ENCODE measurements around the gene GUCY1A2. TPM values are rescaled to one million over a fixed set of nuclear protein-coding genes. Genes with fewer than 3 reads are reported as not detected.

GUCY1A2 gene
- total RNA-seq, 1 experiment from 2014 or later: 0.55 TPM

GRCh38 chr11:106904826-106905225 lies 113.5 kb downstream of the GUCY1A2 start:
- Histone ChIP-seq H3K23ac (ENCODE audit: insufficient read length, low read depth, low read length) (no peak overlapping the region), H3T11ph (ENCODE audit: low read length) (no peak overlapping the region), H3K79me2 (ENCODE audit: insufficient read depth, low read length) (no peaks in the 10 kb centered on the region), H2BK15ac (ENCODE audit: low read depth, low read length) (no peak overlapping the region), H3K27me3 (ENCODE audit: insufficient read depth, low read length) (no peaks in the 10 kb centered on the region), H3K4ac (ENCODE audit: low read depth, low read length) (no peak overlapping the region), H4K20me1 (ENCODE audit: control insufficient read depth, insufficient read depth, insufficient read length) (no peaks in the 10 kb centered on the region), H3K14ac (ENCODE audit: insufficient read depth, low read length) (no peak overlapping the region), H3K23me2 (ENCODE audit: insufficient read length, low read depth, low read length, poor library complexity, severe bottlenecking) (no peaks in the 10 kb centered on the region), H3K27ac (ENCODE audit: insufficient read length, low read depth, low read length) (no peak overlapping the region), H2BK5ac (ENCODE audit: insufficient read length, low read length) (no peak overlapping the region), H4K8ac (replicated peaks; ENCODE audit: insufficient read length, low read depth, low read length) (no peak overlapping the region), H2BK120ac (ENCODE audit: low read depth, low read length, poor library complexity, severe bottlenecking) (no peak overlapping the region), H3K79me1 (ENCODE audit: insufficient read depth, low read depth, low read length, poor library complexity, severe bottlenecking) (no peaks in the 10 kb centered on the region), H4K91ac (ENCODE audit: insufficient read length, low read depth, low read length) (no peak overlapping the region), H2BK12ac (ENCODE audit: insufficient read length, low read depth, low read length) (no peak overlapping the region), H2AK5ac (ENCODE audit: insufficient read length, low read length) (no peak overlapping the region), H3K9me3 (ENCODE audit: control insufficient read depth, low read depth, low read length) (no peaks in the 10 kb centered on the region), H3K4me2 (ENCODE audit: insufficient read depth, insufficient read length, low read length) (no peak overlapping the region), H3K56ac (ENCODE audit: insufficient read length, low read depth, low read length) (no peak overlapping the region), H4K5ac (ENCODE audit: insufficient read length, low read depth, low read length) (no peak overlapping the region), H3K4me1 (ENCODE audit: insufficient read depth, low read length) (no peaks in the 10 kb centered on the region), H3K9ac (ENCODE audit: extremely low read depth, insufficient read length, low read length) (no peak overlapping the region), H2BK20ac (ENCODE audit: low read depth, low read length, poor library complexity, severe bottlenecking) (no peak overlapping the region), H2AFZ (ENCODE audit: low read length) (no peak overlapping the region), H3K18ac (ENCODE audit: insufficient read length, low read depth, low read length) (no peak overlapping the region)
- peaks cover 11 to 13% of the 10 kb centered on the region in 2 experiments; a peak in 4 of 5 replicates for H3K9me3 Mint-ChIP-seq
- no peak overlapping the region for H3K27ac Mint-ChIP-seq
- H3K36me3 Mint-ChIP-seq (ENCODE audit: insufficient read depth in 1 of 3, low read depth in 3 of 3): peaks cover 0 to 3% (median 0%) of the 10 kb centered on the region in 3 experiments; a peak in 3 of 7 replicates
- no peak for TF ChIP-seq CTCF (conservative IDR thresholded peaks at IDR 0.05)
- H3K4me1 Mint-ChIP-seq: no peaks in the 10 kb centered on the region
- WGBS (ENCODE audit: extremely low coverage, insufficient read length, low lambda C conversion rate): no CpG with 5 or more reads among the region's 2 CpGs
- H3K4me3 Mint-ChIP-seq: no peak overlapping the region
- H3K27me3 Mint-ChIP-seq (ENCODE audit: low read depth): no peaks in the 10 kb centered on the region
- DNase-seq: no peak

All from H9 (cell line).